ENCODE measurements around the gene RORC. TPM values are rescaled to one million over a fixed set of nuclear protein-coding genes. Genes with fewer than 3 reads are reported as not detected.

Gene RORC
- total and polyA plus RNA-seq, 8 donors, result 1.4 to 28.1 (median 13.0) TPM

DNA sequence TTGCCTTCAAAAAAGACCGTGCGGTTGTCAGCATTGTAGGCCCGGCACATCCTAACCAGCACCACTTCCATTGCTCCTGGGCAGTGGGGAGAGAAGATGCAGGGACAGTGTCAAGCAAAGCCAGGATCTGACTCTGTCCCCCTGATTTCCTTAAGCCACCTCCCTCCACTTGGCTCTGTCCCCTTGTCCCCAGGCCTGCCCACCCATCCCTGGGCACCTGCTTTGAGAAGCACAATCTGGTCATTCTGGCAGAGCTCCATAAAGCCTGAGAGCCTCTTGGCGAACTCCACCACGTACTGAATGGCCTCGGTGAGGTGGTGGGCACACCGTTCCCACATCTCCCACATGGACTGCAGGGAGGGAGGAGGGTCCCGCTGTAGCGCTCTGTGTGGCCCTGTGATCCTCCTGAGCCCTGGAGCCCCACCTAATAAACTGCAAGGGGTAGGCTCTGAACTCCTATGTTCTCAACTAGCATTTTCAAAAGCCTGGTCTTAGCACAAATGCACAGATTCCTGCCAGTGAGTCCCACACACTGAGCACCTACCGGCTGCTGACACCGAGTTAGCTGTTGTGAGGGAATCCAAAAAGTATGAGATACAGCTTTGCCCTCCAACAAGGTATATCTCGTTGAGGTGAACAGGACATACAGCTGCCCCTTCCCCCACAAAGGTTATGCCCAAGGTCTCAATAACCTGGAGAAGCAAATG, 18.2 kb downstream of the RORC start:
- intact Hi-C loops (cut with DNase I; ENCODE audit: low total_unique reads), result no loop called here
- Histone ChIP-seq H3K9me3 (no peaks in the 10 kb centered on the region), H3K4me1 (peaks cover 0 to 7% (median 0%) of the 10 kb centered on the region in 4 donors), H3K4me3 (no peak overlapping the region), H3K27me3 (no peaks in the 10 kb centered on the region), H3K27ac (no peak overlapping the region), H3K36me3 (peaks cover 0 to 57% (median 33%) of the 10 kb centered on the region in 4 donors)
- no peak for DNase-seq
- WGBS, 5 donors, result 82 to 88% (median 86%) methylated on average over 12 of the region's 12 CpGs
- TF ChIP-seq EP300 (IDR thresholded peaks at IDR 0.05), result no peak
- TF ChIP-seq POLR2A (IDR thresholded peaks at IDR 0.05), result no peak
- TF ChIP-seq, protein P1, sequence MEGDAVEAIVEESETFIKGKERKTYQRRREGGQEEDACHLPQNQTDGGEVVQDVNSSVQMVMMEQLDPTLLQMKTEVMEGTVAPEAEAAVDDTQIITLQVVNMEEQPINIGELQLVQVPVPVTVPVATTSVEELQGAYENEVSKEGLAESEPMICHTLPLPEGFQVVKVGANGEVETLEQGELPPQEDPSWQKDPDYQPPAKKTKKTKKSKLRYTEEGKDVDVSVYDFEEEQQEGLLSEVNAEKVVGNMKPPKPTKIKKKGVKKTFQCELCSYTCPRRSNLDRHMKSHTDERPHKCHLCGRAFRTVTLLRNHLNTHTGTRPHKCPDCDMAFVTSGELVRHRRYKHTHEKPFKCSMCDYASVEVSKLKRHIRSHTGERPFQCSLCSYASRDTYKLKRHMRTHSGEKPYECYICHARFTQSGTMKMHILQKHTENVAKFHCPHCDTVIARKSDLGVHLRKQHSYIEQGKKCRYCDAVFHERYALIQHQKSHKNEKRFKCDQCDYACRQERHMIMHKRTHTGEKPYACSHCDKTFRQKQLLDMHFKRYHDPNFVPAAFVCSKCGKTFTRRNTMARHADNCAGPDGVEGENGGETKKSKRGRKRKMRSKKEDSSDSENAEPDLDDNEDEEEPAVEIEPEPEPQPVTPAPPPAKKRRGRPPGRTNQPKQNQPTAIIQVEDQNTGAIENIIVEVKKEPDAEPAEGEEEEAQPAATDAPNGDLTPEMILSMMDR (IDR thresholded peaks at IDR 0.05), result no peak
- no peak for TF ChIP-seq POLR2AphosphoS5 (IDR thresholded peaks at IDR 0.05)

DNA sequence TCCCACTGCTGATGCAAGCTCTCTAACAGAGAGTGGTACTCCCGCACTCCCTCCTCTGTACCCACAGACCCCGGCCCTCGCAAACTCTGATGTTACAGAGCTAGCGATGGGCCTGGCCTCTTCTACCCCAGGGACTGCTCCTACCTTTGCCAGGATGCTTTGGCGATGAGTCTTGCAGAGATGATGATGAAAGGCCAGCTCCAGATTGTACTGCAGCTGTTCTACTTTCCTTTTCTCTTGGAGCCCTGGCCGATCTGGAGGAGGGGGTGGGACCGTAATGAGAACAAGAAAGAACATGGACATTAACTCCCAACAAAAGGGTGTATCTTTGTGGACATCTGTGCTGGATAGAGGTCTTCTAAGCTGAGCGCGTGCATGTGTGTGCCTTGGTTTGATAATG, 20.4 kb downstream of the RORC start:
- DNase-seq, result no peak
- intact Hi-C loops (cut with DNase I; ENCODE audit: low total_unique reads), result no loop called here
- Histone ChIP-seq H3K36me3 (peaks cover 0 to 64% (median 36%) of the 10 kb centered on the region in 4 donors), H3K27ac (no peak overlapping the region), H3K9me3 (no peaks in the 10 kb centered on the region), H3K4me1 (peaks cover 0 to 7% (median 0%) of the 10 kb centered on the region in 4 donors), H3K27me3 (peaks cover 0 to 9% (median 0%) of the 10 kb centered on the region in 3 donors), H3K4me3 (no peak overlapping the region)
- 84 to 94% (median 87%) methylated on average over 9 of the region's 9 CpGs for WGBS, 5 donors
- TF ChIP-seq POLR2A (IDR thresholded peaks at IDR 0.05), result no peak
- TF ChIP-seq, protein P1 (IDR thresholded peaks at IDR 0.05), result no peak

DNA sequence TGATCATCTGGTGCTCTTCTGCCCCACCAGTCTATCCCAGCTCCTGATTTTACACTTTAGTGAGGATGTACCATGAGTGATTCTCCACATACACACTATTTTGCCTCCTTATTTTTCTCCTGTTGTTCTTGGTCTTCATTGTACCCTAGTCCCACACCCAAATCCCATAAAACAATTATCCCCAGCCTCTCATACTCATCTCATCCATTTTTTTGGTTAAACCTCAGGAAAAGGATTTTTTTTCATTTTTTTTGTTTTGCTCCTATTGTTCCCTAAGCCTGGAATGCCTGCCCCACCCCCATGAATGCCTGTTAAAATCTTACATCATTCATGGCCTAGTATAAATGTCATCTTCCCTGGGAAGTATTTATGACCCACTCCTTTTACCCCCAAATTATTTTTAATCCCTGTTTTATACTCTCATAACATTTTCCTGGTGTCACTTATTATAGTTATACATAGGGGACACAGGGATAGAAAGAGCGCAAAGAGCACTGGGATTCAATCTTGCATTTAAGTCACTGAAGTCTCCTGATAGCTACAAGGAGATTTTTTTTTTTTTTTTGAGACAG, 21.5 kb downstream of the RORC start:
- H3K4me1 ChIP-seq, result peaks cover 0 to 7% (median 0%) of the 10 kb centered on the region in 4 donors

DNA sequence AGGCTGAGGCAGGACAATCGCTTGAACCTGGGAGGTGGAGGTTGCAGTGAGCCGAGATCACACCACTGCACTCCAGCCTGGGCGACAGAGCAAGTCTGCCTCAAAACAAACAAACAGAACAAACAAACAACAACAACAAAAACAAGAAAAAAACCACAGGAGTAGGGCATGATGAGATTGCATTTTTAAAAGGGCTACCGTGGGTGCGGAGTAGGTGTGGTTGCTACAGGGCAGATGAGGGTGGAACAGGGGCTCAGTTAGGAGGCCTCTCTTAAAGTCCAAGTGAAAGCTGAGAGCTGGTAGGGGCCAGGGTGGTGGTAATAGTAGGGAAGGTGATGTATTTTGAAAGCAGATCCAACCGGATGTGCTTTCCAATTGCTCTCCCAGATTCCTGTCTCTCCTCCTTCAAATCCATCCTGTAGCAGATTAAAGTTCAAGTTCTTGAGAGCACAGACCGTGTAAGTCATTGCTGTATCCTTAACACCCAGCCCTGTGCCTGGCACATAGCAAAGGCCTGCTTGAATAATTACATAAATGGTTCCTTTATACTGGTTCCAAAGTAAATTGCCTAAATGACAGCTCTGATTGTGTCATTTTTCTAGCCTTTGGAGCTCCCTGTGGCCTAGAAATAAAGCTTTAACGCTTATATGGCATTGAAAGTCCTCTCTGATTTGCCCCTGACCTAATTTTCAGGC, 22.2 kb downstream of the RORC start:
- no peaks in the 10 kb centered on the region for H3K9me3 ChIP-seq
- intact Hi-C loops (cut with DNase I; ENCODE audit: low total_unique reads), result no loop called here
- DNase-seq, result no peak
- H3K27ac ChIP-seq, result no peak overlapping the region
- TF ChIP-seq POLR2AphosphoS5 (IDR thresholded peaks at IDR 0.05), result no peak
- TF ChIP-seq, protein P1 (IDR thresholded peaks at IDR 0.05), result no peak
- no peak for TF ChIP-seq POLR2A (IDR thresholded peaks at IDR 0.05)
- TF ChIP-seq EP300 (IDR thresholded peaks at IDR 0.05), result no peak
- no peak overlapping the region for H3K4me3 ChIP-seq
- 61 to 72% (median 62%) methylated on average over 8 of the region's 8 CpGs for WGBS, 5 donors
- H3K27me3 ChIP-seq, result peaks cover 0 to 9% (median 0%) of the 10 kb centered on the region in 3 donors
- peaks cover 0 to 2% (median 0%) of the 10 kb centered on the region in 4 donors for H3K4me1 ChIP-seq
- H3K36me3 ChIP-seq, result peaks cover 0 to 48% (median 19%) of the 10 kb centered on the region in 4 donors

More for the DNA sequence above, 21.5 kb downstream of the RORC start:
- no peak overlapping the region for H3K27ac ChIP-seq
- peaks cover 0 to 9% (median 0%) of the 10 kb centered on the region in 3 donors for H3K27me3 ChIP-seq
- WGBS, 5 donors, result 97 to 100% (median 100%) methylated on average over 1 of the region's 1 CpG
- DNase-seq, result no peak
- H3K9me3 ChIP-seq, result no peaks in the 10 kb centered on the region
- intact Hi-C loops (cut with DNase I; ENCODE audit: low total_unique reads), result no loop called here
- peaks cover 0 to 54% (median 25%) of the 10 kb centered on the region in 4 donors for H3K36me3 ChIP-seq
- H3K4me3 ChIP-seq, result no peak overlapping the region
- TF ChIP-seq, protein P1 (IDR thresholded peaks at IDR 0.05), result no peak
- TF ChIP-seq POLR2AphosphoS5 (IDR thresholded peaks at IDR 0.05) (no peak), EP300 (IDR thresholded peaks at IDR 0.05) (no peak), POLR2A (IDR thresholded peaks at IDR 0.05) (no peak)

Measured in stomach (tissue), 9 donors.